ENCODE measurements around the gene DHX15.

Gene DHX15

DNA sequence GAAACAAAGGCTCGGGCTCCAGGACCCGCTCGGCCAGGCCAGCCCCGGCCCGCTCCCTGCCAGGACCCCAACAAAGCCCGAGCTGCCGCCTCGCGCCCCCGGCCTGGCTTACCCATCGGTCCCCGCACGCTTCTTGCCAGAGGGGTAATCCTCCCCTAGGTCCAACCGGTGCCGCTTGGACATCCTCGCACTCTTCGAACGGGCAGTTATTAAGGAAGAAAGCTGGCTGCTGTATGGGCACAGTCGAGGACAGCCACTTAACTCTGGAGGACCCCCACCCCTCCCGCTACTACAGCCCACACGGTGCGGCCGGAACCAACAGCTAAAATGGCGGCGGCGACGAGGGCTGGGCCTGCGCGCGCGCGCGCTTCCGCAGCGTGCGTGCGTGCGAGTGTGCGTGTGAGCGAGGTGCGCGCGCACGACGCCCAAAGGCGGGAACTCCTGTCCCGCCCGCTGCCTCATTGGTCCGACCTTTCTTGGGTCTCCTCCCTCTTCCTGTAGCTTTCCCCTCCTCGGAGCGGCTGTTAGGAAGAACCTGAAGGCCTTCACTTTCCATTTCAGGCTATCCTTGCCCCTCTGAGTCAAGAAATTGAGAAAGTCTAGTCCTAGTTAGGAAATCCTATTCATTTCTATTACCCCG is at the start of gene DHX15:
Gene DHX15, minus strand, starts transcription at position 344 of the 640 bp plus-strand sequence. Its CDS starts 161 bp downstream, at position 183.
- DNase-seq (ENCODE audit: low read depth, low spot score): peak; percentile 93

DNA sequence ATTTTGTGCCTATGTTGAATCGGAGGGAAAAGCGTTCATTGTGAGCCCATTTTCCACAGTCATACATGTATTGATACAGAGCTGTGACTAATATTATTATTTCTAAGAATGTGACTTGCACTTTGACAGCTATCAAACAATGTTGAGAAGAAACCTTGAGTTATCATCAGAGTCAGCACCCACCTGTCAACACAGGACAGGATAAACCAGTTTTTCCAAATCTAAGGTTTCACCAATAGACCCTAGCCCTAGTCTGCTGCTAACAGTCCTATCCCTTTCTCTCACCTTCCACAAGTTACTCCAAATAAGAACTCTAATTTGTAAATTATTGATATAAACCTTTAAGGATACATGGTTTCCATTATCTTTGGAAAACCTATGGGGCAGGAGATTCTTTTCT is 47.7 kb upstream of the DHX15 start:
- DNase-seq (ENCODE audit: low read depth, low spot score): no peak

DNA sequence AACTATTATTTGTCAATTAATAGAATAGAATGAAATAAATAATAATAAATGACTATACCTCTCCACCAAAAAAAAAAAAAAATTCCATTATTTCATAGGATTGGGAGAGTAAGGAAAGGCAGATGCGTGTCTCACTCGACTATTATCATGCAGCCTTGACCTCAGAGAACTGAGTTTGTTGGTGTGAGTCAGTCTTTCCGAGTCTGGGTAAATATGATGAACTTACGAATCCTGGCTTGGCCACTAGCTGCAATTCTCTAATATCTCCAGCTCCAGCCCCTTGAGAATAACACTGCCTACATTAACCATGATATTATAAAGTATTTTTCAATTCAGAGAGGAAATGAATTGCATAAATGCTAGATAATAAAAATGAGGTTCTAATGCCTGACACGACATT is 46.6 kb upstream of the DHX15 start:
- no peak for DNase-seq (ENCODE audit: low read depth, low spot score)

DNA sequence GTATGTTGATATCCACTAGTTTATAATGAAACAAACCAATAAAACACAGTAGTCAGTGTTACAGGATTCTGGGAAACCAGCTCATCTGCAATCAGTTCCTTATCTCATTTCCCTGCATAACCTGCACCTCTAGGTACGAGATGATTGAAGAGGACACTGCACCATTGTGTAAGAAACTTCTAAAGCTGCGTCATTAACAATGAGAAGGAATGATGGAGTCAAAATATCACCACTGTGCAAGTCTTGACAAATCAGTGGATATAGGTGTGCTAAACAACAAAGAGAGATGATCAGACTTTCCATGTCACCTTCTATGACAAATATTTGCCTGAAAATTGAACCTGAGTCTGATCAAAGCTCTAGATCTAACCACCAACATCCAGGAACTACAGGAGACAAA is 40.7 kb upstream of the DHX15 start:
- no peak for DNase-seq (ENCODE audit: low read depth, low spot score)

DNA sequence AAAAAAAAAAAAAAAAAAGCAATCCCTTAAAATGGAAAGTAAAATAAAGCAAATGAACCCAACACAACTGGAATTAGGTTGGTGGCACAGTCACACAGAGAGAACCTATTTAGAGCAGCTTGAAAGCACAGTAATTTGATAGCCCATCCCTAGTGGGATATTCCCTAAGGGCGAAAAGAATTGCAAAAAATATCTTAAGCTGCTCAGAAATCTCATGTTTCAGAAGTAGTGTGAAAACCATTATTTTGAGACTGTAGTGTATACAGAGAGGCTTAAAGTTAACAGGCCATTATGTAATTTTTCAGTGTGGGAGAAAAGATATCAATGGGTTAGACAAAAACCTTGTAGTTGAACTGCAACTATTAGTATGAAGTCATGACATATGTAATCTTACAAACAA is 40.0 kb upstream of the DHX15 start:
- DNase-seq (ENCODE audit: low read depth, low spot score): no peak

DNA sequence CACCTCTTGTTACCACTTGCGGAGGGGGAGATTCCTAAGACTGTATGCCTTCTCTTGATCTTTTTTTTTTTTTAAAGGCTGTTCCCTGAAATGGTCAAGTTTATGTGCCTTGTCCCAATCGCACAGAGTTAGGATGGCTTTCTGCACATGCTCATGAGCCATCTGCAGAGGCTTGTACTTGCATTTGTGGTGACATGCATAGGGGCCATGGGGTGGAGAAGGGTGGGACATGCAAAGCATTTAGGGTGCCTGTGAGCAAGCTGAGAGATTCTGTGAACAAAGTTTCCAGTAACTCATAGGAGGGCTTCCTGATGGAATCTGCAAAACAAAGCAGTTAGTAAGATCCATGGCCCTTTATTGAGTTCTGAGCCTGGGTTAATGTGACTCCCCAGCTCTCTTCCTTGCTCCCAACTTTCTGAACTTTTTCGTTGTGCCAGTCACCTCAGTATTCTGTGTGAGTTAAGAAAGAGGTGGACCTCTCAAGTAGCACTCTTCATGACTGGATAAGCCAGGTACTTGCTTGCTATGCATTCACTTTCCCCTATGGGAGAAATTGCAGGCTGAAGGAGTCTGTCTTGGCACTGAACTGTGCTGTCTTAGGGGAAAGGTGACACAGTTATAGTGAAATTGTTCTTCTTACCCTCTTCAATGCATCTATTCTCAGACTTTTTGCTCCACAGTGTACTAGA is 37.9 kb upstream of the DHX15 start:
- no peak for DNase-seq (ENCODE audit: low read depth, low spot score)

DNA sequence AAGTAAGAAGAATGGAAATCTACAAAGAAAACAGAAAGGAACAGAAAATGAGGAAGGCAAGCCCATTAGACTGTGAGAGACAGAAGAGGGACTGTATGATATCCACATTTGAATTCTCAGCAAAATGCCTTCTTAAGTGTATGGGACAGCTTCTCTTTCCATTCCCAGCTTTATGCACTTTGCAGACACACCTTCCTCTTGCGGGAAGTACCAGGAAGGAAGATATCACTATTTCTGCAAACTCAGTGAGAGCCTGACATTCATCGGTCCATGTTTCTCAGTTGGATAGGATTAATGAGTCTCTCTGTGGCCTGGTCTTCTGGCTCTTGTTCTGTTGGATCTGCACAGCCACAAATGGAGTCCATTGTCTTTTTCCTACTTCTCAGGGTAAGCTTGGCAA is 31.6 kb upstream of the DHX15 start:
- DNase-seq (ENCODE audit: low read depth, low spot score): no peak

DNA sequence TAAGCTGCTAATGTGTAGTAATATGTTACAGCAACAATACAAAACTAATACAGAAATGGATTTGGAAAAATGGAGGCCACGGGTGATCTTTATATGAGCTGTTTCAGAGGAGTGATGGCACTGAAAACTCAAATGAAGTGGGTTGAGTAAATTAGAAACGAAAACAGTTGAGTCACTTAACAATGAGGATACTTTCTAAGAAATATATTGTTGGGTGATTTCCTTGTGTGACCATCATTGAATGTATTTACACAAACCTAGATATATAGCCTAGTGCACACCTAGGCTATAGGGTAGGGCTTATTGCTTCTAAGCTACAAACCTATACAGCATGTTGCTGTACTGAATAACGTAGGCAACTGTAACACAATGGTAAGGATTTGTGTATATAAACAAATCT is 30.5 kb upstream of the DHX15 start:
- DNase-seq (ENCODE audit: low read depth, low spot score): no peak

DNA sequence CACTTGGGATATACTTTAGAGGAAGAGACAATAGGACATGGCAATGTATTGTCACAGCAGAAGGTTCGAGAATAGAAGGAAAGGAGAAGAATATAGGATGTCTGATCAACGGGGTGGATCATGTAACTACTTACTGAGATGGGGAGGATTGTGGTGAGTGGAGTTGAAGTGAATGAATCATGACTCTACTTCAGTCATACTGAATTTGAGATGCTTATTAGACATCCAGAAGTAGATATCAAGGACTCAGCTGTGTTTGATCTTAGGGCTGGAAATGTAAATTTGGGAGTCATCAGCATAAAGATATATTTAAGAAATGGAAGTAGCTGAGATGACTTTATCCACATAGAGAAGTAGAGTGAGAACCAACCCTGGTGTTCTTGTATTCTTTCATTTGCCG is 29.1 kb upstream of the DHX15 start:
- DNase-seq (ENCODE audit: low read depth, low spot score): no peak

DNA sequence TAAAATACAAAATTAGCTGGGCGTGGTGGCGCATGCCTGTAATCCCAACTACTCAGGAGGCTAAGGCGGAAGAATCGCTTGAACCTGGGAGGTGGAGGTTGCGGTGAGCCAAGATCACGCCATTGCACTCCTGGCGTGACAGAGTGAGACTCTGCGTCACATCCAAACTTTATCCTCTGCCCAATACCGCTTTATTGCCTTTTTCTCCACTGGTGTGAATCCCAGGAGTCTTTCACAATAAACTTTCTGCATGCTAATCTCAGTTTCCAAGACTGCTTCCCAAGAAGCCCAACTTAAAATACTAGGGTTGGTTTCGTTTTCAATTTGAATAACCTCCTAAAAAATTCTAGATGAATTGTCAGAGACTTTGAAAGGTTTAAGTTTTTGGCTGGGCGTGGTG is 27.2 kb upstream of the DHX15 start:
- DNase-seq (ENCODE audit: low read depth, low spot score): no peak

DNA sequence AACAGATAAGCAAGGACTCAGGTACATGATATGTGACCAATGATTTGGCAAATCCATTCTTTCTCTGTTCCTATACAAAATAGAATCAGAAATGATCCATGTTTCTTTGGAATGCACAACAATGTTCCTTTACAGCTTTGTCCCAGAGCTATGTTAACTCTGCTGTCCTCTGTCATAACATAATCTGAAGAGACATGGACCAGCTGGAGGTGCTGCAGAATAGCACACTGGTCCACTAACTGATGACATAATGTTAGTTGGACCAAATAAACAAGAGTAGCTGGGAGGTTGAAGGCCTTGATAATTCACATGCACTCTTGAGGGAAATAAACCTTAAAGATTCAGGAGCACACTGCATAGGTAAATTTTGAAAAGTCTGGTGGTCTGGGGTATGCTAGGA is 23.0 kb upstream of the DHX15 start:
- DNase-seq (ENCODE audit: low read depth, low spot score): no peak

DNA sequence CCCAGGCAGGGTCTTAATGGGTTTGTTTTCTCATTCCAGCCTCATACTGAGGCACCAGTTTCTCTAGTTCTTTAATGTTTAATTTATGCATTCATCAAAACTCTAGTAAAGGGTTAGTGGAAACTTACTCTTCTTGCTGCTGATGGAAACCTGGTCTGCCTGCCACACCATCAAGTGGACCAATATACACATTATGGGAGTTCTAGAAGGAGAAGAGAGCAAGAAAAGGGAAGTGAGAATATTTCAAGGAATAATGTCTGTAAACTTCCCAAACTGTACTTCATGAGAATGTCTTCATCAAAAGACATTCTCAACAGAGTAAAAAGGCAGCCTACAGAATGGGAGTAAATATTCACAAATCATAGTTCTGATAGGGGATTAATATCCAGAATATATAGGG is 20.9 kb upstream of the DHX15 start:
- DNase-seq (ENCODE audit: low read depth, low spot score): no peak

DNA sequence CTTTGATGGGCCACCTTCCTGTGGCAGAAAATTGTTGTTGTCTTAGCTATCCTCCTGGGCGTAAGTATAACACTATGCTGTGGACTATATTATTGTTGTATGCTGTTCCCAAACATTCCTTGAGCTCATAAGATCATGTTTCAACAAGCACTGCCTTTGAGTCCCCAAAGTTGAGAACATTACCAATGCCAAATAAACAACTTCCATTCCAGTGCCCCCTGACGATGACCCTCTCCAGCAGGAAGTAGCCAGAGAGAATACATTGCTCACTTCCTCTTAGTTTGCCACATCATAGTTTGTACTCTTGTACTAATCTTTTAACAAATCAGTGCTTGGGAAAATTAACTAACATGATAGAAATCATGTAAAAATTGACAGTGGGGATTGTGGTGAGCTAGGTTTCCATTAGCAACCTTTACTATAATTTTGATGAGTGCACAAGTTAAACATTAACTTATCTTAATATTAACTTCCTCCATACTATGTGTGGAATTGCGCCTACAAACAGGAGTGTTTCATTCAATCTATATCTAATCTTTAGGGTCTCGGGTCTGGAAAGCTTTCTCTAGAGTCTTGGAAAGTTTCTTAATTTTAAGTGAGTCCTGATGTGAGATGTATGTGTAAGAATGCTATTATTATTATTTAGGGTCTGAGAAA is 20.3 kb upstream of the DHX15 start:
- DNase-seq (ENCODE audit: low read depth, low spot score): no peak

DNA sequence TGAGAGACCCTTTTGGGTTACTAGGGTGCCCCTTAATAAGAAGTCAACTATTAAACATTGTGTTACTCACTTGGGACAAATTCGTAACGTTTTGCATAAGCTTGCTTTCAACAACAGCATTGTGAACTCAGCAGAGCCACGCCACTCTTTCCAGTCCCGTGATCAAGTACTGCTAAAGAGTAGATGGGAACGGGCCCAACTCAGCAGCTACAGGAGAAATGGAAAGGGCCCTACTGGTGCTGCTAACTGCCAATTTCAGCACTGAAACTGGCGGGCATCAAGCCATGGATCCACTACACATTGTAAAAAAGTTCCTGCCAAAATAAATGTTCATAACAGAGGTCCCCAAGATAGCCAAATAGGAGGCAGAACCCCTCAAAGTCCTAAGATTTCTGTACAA is 19.0 kb upstream of the DHX15 start:
- no peak for DNase-seq (ENCODE audit: low read depth, low spot score)

DNA sequence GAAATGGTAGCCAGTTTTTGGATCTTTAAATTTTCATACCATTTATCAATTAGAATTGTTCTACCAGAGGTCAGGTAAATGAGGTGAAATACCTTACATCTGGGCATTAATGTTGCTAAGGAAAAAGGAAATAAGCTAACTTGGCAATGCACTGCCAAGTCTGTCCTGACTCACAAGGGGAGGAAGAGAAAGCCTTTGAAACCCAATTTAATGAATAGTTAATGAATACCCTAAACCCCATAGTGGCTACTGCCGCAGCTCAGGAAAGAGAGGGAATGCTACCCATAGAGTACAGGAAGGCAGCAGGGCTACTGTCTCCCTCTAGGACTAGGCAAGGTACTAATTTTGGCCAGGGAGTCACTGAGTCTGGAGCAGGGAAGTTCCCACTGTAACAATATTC is 16.8 kb upstream of the DHX15 start:
- no peak for DNase-seq (ENCODE audit: low read depth, low spot score)

DNA sequence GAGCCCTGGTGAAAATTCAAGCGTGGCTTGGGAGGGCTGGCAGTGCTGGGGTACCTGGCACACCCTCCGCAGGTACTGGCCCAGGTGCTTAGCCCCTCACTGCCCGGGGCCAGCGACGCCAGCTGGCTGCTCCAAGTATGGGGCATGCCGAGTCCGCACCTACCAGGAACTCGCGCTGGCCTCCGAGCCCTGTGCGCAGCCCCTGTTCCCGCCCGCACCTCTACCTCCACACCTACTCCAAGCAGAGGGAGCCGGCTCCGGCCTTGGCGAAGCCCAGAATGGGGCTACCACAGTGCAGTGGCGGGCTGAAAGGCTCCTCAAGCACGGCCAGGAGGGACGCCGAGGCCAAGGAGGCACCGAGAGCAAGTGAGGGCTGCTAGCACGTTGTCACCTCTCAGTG is 14.9 kb upstream of the DHX15 start:
- DNase-seq (ENCODE audit: low read depth, low spot score): no peak

DNA sequence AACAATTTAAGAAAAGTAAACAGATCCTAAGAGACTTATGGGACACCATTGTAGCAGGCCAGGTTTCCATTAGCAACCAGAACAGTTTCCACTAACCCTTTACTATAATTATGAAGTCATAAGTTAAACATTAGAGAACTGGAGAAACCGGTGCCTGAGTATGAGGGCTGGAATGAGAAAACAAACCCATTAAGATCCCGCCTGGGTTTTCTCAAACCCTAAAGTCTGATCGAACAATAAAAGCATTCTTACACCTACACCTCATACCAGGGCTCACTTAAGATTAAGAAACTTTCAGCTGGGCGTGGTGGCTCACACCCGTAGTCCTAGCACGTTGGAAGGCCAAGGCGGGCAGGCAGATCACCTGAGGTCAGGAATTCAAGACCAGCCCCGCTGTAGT is 13.7 kb upstream of the DHX15 start:
- DNase-seq (ENCODE audit: low read depth, low spot score): no peak

DNA sequence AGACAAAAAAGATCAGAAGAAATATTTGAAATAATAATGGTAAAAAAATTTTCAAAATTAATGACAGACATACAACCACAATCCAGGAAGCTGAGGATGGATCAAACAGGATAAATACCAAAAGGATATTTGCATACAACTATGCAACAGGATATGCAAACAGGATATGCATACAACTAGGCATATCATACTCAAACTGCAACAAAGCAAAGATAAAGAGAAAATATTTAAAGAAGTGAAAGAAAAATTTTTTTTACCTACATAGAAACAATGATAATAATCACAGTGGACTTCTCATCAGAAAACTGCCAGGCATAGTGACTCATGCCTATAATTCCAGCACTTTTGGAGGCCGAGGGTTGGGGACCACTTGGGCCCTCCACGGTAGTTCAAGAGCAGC is 11.3 kb upstream of the DHX15 start:
- no peak for DNase-seq (ENCODE audit: low read depth, low spot score)

DNA sequence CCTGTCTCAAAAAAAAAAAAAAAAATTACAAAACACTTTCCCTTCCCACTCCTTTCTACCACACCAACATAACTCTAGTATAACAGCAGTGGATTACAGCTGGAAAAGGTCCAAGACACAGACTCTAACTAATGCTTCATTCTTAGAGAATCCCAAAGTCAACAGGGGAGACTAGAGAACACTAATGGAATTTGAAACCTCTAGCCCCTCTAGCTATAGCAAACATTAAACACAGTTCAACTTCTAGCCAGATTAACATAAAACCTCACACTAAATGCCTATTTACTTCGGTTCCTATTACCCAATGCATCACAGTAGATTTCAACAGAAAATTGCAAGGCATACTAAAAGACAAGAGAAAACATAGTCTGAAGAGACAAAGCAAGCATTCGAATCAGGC is 10.5 kb upstream of the DHX15 start:
- DNase-seq (ENCODE audit: low read depth, low spot score): no peak

DNA sequence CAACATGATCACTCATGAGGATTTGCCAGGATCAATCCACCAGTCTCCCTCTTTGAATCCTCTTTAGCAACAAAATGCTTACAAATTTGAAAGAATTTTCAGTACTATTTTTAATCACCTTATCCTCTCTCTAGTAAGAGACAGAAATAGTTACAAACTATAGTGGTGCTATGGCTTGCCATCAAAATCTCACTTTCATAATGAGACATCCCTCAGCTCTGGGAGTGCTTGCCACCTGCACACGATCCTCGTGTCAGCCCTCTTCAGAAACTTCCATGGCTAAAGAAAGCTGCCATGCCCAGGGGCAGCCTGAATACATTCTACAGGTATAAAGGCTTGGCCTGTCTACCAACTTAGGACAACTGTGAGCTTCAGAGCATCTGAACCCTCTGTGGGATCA is 5.1 kb upstream of the DHX15 start:
- DNase-seq (ENCODE audit: low read depth, low spot score): no peak

DNA sequence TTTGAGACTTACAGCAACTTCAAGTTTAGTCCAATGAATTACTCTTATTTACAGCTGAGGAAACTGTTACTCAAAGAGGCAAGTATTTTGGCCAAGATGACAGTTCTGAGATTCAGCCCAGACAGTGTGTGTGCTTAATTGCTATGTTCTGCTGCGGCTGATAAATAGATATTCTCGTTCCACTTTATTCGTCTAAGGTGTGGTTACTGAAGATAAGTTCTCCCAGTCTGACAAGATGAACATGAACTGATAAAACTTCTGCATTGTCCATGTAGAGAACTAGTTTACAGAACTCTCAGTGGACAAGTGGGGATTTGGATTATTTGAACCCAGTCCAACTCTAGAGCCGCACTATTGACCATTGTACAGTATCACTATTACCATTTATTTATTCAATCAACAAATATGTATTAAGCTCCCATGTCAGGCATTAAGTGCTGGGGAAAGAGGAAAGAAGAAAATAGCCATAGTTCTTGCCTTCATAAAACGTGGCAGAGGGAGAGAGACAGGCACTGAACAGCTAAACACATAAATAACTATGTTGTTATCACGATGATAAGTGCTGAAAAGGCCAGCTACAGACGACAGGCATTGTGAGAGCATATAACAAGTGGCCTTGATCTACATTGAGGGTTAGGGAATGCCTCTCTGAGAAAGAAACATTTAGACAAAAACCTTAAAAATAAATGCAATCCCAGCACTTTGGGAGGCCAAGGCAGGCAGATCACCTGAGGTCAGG is 4.0 kb upstream of the DHX15 start:
- no peak for DNase-seq (ENCODE audit: low read depth, low spot score)

DNA sequence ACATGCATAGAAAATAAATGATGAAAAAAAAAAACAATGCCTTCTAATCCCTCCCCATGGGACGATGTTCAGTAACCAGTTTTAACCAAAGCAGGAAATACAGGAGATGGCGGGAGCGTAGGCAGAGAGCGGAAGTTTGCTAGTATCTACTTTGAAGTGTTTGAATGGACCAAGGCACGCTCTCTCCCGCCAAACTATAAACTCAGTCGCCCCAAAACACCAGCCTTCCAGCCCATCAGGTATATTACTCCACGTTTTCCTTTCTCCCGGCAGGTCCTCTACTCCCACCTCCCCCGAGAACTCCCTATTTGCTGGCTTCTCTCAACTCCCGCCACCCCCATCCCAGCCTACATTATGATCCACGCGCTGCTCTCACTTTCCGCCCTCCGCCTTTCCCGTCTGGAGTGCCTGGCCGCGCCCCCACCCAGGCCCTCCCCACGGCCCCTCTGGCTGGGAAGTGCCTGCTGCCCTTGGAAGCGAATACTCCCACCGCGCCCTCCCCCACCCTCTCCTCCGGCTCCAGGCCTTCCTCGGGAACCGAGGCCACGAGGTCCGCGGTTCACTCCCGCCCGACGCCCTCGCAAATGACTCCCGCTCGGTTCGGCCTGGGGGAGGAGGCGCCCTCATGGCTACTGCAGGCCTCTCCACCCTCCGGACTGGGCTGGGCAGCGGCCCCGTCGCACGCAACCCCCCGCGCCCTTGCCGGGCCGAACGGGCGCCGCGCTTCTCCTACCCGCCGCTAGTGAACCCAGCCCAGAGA is 723 bp downstream of the DHX15 start:
- DNase-seq (ENCODE audit: low read depth, low spot score): no peak

All from smooth muscle cell of the brain vasculature (primary cell).